Airway epithelial cell (primary cell): ENCODE measurements around the gene PSMD3. TPM values are rescaled to one million over a fixed set of nuclear protein-coding genes. Genes with fewer than 3 reads are reported as not detected.

ENCODE experiments used
- total RNA-seq: library from RNA; depleted of rRNA; stranded (reverse); fragments of >200 nt; gene quantifications from 2 replicates; pipeline ENCODE4 v1.2.3, GENCODE V29; 2015

PSMD3 gene
- 119 and 167 TPM in 2 replicates for total RNA-seq

DNA sequence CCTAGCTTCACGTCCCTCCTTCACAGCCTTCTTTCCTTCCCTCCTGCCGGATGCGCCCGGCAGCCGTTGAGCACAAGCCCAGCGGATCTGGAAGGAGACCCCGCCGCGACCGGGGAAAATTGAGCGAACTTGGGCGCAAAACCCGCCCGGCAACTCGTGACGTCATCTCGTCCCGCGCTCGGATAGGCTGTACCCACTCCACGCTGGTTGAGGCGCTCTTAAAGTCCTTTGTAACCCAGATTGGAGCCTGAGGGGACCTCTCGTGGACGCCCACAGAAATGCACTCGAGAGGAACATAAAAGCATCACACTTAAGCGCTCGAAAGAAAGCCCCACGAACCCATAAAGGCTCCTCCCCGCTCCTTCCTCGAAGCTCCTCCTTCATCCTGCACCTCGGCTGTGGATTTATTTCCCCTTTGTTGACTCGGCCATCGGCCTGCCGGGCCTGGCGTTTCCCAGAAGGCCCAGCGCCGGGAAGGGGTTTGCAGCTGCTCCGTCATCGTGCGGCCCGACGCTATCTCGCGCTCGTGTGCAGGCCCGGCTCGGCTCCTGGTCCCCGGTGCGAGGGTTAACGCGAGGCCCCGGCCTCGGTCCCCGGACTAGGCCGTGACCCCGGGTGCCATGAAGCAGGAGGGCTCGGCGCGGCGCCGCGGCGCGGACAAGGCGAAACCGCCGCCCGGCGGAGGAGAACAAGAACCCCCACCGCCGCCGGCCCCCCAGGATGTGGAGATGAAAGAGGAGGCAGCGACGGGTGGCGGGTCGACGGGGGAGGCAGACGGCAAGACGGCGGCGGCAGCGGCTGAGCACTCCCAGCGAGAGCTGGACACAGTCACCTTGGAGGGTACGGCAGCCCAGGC is at the start of gene PSMD3:
TSS of gene PSMD3 (plus strand) at position 457 of the 856 bp plus-strand sequence. CDS start at position 621, 164 bp downstream.

DNA sequence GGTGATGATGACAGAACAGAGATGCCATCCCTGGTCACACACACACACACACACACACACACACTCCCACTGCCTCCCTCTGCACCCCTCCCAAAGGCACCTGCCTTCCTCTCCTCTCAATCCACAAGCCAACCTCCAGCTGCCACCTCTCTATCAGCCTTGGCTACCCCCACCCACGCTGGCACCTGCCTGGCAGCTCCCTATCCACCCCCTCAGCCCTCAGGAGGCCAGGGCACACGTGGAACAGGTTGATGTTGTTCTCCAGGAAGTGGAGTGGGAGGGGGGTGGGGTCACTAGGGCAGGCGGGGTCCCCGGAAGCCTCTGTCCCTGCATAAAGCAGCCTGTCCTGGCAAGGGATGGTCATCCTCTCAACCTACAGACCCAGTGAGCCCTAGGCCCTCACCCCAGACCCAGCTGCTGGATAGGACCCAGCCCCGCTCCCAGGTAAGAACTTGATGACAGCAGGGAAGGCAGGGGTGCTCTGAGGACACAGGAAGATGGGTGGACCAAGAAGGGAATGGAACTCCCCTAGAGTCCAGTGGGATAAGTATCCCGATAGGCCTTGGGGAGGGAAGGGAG is 17.9 kb upstream of the PSMD3 start, which contains the start of gene GSDMA:
TSS of gene GSDMA (plus strand) at position 363 of the 579 bp plus-strand sequence. CDS start 2,684 bp downstream, outside the sequence.

DNA sequence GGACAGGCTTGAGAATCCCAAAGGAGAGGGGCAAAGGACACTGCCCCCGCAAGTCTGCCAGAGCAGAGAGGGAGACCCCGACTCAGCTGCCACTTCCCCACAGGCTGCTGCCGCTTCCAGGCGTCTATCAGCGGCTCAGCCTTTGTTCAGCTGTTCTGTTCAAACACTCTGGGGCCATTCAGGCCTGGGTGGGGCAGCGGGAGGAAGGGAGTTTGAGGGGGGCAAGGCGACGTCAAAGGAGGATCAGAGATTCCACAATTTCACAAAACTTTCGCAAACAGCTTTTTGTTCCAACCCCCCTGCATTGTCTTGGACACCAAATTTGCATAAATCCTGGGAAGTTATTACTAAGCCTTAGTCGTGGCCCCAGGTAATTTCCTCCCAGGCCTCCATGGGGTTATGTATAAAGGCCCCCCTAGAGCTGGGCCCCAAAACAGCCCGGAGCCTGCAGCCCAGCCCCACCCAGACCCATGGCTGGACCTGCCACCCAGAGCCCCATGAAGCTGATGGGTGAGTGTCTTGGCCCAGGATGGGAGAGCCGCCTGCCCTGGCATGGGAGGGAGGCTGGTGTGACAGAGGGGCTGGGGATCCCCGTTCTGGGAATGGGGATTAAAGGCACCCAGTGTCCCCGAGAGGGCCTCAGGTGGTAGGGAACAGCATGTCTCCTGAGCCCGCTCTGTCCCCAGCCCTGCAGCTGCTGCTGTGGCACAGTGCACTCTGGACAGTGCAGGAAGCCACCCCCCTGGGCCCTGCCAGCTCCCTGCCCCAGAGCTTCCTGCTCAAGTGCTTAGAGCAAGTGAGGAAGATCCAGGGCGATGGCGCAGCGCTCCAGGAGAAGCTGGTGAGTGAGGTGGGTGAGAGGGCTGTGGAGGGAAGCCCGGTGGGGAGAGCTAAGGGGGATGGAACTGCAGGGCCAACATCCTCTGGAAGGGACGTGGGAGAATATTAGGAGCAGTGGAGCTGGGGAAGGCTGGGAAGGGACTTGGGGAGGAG is 34.7 kb downstream of the PSMD3 start, which contains the start of gene CSF3:
TSS of gene CSF3 (plus strand) at position 436 of the 993 bp plus-strand sequence. CDS start at position 471, 35 bp downstream.

Other genes starting within 250 kb of the PSMD3 start
- gene GRB7, start 242.9 kb upstream of the PSMD3 start, total RNA-seq: 16.4 and 26.3 TPM in 2 replicates
- gene IKZF3, start 116.5 kb upstream of the PSMD3 start, total RNA-seq: 0.21 TPM in 1 of 2 replicates, not detected in the other
- gene ZPBP2, start 112.6 kb upstream of the PSMD3 start, total RNA-seq: 0.05 TPM in 1 of 2 replicates, not detected in the other
- gene GSDMB, start 62.2 kb upstream of the PSMD3 start, total RNA-seq: 1.6 and 1.8 TPM in 2 replicates
- gene ORMDL3, start 53.2 kb upstream of the PSMD3 start, total RNA-seq: 30.8 and 33.1 TPM in 2 replicates
- gene LRRC3C, start 53.1 kb upstream of the PSMD3 start, total RNA-seq: not detected in 2 replicates
- gene GSDMA, start 17.8 kb upstream of the PSMD3 start, total RNA-seq: 0.56 and 0.70 TPM in 2 replicates
- gene CSF3, start 34.6 kb downstream of the PSMD3 start, total RNA-seq: 5.8 and 8.4 TPM in 2 replicates
- 72.9 and 79.9 TPM in 2 replicates for gene MED24, start 73.6 kb downstream of the PSMD3 start, total RNA-seq
- 5.2 and 6.7 TPM in 2 replicates for gene THRA, start 82.2 kb downstream of the PSMD3 start, total RNA-seq
- gene NR1D1, start 119.8 kb downstream of the PSMD3 start, total RNA-seq: 1.8 and 4.1 TPM in 2 replicates
- gene MSL1, start 141.2 kb downstream of the PSMD3 start, total RNA-seq: 35.8 and 47.3 TPM in 2 replicates
- gene CASC3, start 159.7 kb downstream of the PSMD3 start, total RNA-seq: 19.9 and 23.1 TPM in 2 replicates
- 58.6 and 63.5 TPM in 2 replicates for gene RAPGEFL1, start 196.7 kb downstream of the PSMD3 start, total RNA-seq
- 7.8 and 15.0 TPM in 2 replicates for gene WIPF2, start 238.5 kb downstream of the PSMD3 start, total RNA-seq